Measurements from ENCODE around the gene TPRN. TPM values are rescaled to one million over a fixed set of nuclear protein-coding genes. Genes with fewer than 3 reads are reported as not detected.

The TPRN gene
- total and polyA plus RNA-seq, 2 experiments from 2014 or later = 6.4 to 29.2 TPM

- Histone ChIP-seq H3K4me1 (ENCODE audit: insufficient read depth) (peaks cover 3% of the 10 kb centered on the region; the same call in 1 of the 2 replicates), H3K4me3 (no peak overlapping the region), H2AFZ (no peak overlapping the region), H3K79me2 (replicated peaks; ENCODE audit: insufficient read depth) (no peaks in the 10 kb centered on the region), H3K36me3 (ENCODE audit: insufficient read depth) (no peaks in the 10 kb centered on the region), H4K20me1 (replicated peaks; ENCODE audit: insufficient read depth) (no peaks in the 10 kb centered on the region), H3K27ac (ENCODE audit: low read depth) (no peak overlapping the region), H3K27me3 (ENCODE audit: insufficient read depth) (no peaks in the 10 kb centered on the region), H3K4me2 (no peak overlapping the region), H3K9me2 (ENCODE audit: insufficient read depth) (no peaks in the 10 kb centered on the region), H3F3A (replicated peaks; ENCODE audit: low read depth) (no peaks in the 10 kb centered on the region)
- Mint-ChIP-seq H3K9me3 (no peaks in the 10 kb centered on the region), H3K27ac (no peak overlapping the region), H3K4me3 (no peak overlapping the region), H3K36me3 (ENCODE audit: low read depth) (no peaks in the 10 kb centered on the region), H3K4me1 (peaks cover 7% of the 10 kb centered on the region; the same call in 2 of the 3 replicates), H3K27me3 (ENCODE audit: insufficient read depth, low read depth, poor library complexity) (peaks cover 5% of the 10 kb centered on the region)
- TF ChIP-seq POLR2AphosphoS5 (IDR thresholded peaks at IDR 0.05; ENCODE audit: low read depth) (no peak), ETS1 (IDR thresholded peaks at IDR 0.05) (no peak), EZH2phosphoT487 (IDR thresholded peaks at IDR 0.05; ENCODE audit: unreplicated experiment) (no peak), ZNF114 (CRISPR knock-in tag; IDR thresholded peaks at IDR 0.05) (no peak), CTCF (conservative IDR thresholded peaks at IDR 0.05; ENCODE audit: low read depth in 2 of 2) (no peak), ZNF331 (CRISPR knock-in tag; IDR thresholded peaks at IDR 0.05; ENCODE audit: low read depth) (no peak), REST (IDR thresholded peaks at IDR 0.05; ENCODE audit: unreplicated experiment) (no peak), STAT1 (IDR thresholded peaks at IDR 0.05; ENCODE audit: unreplicated experiment) (no peak), JUNB (IDR thresholded peaks at IDR 0.05; ENCODE audit: unreplicated experiment) (no peak), NANOG (IDR thresholded peaks at IDR 0.05; ENCODE audit: borderline replicate concordance) (no peak), EZH2 (IDR thresholded peaks at IDR 0.05; ENCODE audit: low read depth, unreplicated experiment) (no peak), CREB1 (CRISPR knock-in tag; IDR thresholded peaks at IDR 0.05; ENCODE audit: low read depth) (no peak), ZNF462 (CRISPR knock-in tag; IDR thresholded peaks at IDR 0.05) (no peak)
- ATAC-seq (no peak), DNase-seq (ENCODE audit: low spot score) (no peak)
These were observed 31.6 kb upstream of the TPRN start for GRCh38 chr9:137232101-137232500.

Data from GM23338 (cell line).